ENCODE data around the gene TMEM30A. TPM values are rescaled to one million over a fixed set of nuclear protein-coding genes. Genes with fewer than 3 reads are reported as not detected.

TMEM30A gene
- total RNA-seq, 5 donors from 2014 or later (not counting 1 experiment from before 2014, with no cell fraction given): 43.4 to 67.6 (median 55.1) TPM

DNA sequence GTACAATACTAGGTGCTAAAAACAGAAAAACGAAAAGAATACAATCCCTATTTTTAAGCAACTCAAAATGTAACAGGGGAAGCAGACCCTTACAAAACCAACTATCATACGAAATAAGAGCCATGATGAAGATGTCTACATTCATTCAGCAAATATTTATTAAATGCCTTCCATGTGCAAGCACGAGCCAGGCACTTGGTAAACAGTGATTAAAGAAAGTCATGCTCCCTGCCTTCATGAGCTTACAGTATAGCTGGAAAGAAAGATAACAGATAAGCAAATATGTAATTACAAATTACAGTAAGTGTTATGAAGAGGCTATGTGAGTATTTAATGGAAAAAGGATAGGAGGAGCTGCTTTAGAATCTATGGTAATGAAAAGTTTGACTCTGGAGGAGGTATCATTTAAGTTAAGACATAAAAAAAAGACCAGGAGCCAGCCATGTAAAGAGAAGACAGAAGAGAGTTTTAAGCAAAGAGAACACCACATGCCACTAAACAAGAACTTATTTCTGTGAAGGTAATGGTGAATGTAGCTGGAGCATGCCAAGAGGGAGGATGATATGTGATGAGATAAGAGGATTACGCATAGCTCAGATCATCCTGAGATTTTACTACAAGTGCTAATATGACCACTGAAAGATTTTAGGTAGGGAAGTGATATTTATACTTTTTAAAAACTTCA lies 21.7 kb downstream of the TMEM30A start:
- no peak overlapping the region for H3K4me3 Mint-ChIP-seq
- no peaks in the 10 kb centered on the region for H3K27me3 Mint-ChIP-seq
- Histone ChIP-seq H3K36me3 (ENCODE audit: control insufficient read depth in 2 of 2, extremely low read depth in 1 of 2, insufficient read depth in 1 of 2, low read length in 1 of 2) (peaks cover 0 to 34% of the 10 kb centered on the region in 2 donors), H3K4me3 (ENCODE audit: control insufficient read depth in 1 of 2, extremely low read depth in 1 of 2, low read length in 1 of 2) (no peak overlapping the region), H3K27me3 (replicated peaks in 1 of 2; ENCODE audit: control insufficient read depth in 2 of 2, extremely low read depth in 1 of 2, insufficient read depth in 2 of 2, low read length in 1 of 2) (no peaks in the 10 kb centered on the region), H3K9me3 (no peaks in the 10 kb centered on the region), H3K27ac (ENCODE audit: low read length) (no peak overlapping the region), H3K4me1 (ENCODE audit: control insufficient read depth in 1 of 2, extremely low read depth in 1 of 2, insufficient read depth in 2 of 2, low read length in 2 of 2) (no peaks in the 10 kb centered on the region)
- POLR2A ChIA-PET: interaction anchor here in 1 of 2 donors (0.6 kb wide), 4 partner anchors 67 to 415 kb away, joined by 3 to 4 read pairs (median 4); no protein-coding TSS in a partner anchor
- 100% methylated on average over 1 of the region's 4 CpGs for WGBS (ENCODE audit: insufficient coverage)
- DNase-seq (no peak), ATAC-seq (replicated peaks in 1 of 4) (no peak)
- no peaks in the 10 kb centered on the region for H3K9me3 Mint-ChIP-seq
- no peak overlapping the region for H3K27ac Mint-ChIP-seq
- H3K36me3 Mint-ChIP-seq: peaks cover 28% of the 10 kb centered on the region
- H3K4me1 Mint-ChIP-seq: peaks cover 0 to 13% (median 13%) of the 10 kb centered on the region in 3 donors
- CTCF ChIA-PET: interaction anchor here in 1 of 2 donors (0.6 to 0.7 kb wide), 2 partner anchors 146 to 1631 kb away, joined by 3 to 4 read pairs; no protein-coding TSS in a partner anchor

DNA sequence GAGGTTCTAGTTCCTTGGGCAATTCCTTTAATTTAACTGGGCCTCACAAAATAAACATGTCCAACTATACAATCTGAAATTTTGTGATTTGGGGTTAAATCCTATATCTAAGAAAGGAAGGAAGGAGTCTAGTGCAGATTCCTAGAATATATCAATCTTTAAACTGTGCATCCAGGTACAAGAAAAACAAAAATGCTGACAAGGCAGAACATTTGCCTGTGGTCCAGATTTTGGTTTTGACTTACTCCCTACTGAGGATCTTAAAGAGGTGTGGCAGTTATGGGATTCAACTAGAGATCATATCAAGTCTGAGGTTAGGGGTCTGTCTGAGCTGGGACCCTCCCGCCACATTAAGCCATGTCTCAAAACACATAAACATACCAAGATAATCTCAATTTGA lies 23.3 kb downstream of the TMEM30A start:
- Mint-ChIP-seq H3K4me1 (peaks cover 0 to 3% (median 0%) of the 10 kb centered on the region in 3 donors), H3K4me3 (no peak overlapping the region), H3K9me3 (no peaks in the 10 kb centered on the region), H3K27me3 (no peaks in the 10 kb centered on the region), H3K27ac (no peak overlapping the region), H3K36me3 (peaks cover 39% of the 10 kb centered on the region)
- no peaks in the 10 kb centered on the region for H3K27me3 ChIP-seq (replicated peaks in 1 of 2; ENCODE audit: control insufficient read depth in 2 of 2, extremely low read depth in 1 of 2, insufficient read depth in 2 of 2, low read length in 1 of 2)
- no peaks in the 10 kb centered on the region for H3K9me3 ChIP-seq
- no peak overlapping the region for H3K27ac ChIP-seq (ENCODE audit: low read length)
- no peaks in the 10 kb centered on the region for H3K4me1 ChIP-seq (ENCODE audit: control insufficient read depth in 1 of 2, extremely low read depth in 1 of 2, insufficient read depth in 2 of 2, low read length in 2 of 2)
- peaks cover 0 to 34% of the 10 kb centered on the region in 2 donors for H3K36me3 ChIP-seq (ENCODE audit: control insufficient read depth in 2 of 2, extremely low read depth in 1 of 2, insufficient read depth in 1 of 2, low read length in 1 of 2)
- CTCF ChIA-PET: interaction anchor here (1.1 to 2.1 kb wide), 2 partner anchors 10 kb away, joined by 3 to 10 read pairs; no protein-coding TSS in a partner anchor
- POLR2A ChIA-PET: interaction anchor here in 1 of 2 donors (0.6 kb wide), 1 partner anchor 1583 kb away, joined by 3 read pairs; no protein-coding TSS in a partner anchor
- DNase-seq: no peak
- ATAC-seq (replicated peaks in 1 of 4): no peak
- WGBS (ENCODE audit: insufficient coverage): no CpG with 5 or more reads among the region's 1 CpG
- H3K4me3 ChIP-seq (ENCODE audit: control insufficient read depth in 1 of 2, extremely low read depth in 1 of 2, low read length in 1 of 2): no peak overlapping the region

DNA sequence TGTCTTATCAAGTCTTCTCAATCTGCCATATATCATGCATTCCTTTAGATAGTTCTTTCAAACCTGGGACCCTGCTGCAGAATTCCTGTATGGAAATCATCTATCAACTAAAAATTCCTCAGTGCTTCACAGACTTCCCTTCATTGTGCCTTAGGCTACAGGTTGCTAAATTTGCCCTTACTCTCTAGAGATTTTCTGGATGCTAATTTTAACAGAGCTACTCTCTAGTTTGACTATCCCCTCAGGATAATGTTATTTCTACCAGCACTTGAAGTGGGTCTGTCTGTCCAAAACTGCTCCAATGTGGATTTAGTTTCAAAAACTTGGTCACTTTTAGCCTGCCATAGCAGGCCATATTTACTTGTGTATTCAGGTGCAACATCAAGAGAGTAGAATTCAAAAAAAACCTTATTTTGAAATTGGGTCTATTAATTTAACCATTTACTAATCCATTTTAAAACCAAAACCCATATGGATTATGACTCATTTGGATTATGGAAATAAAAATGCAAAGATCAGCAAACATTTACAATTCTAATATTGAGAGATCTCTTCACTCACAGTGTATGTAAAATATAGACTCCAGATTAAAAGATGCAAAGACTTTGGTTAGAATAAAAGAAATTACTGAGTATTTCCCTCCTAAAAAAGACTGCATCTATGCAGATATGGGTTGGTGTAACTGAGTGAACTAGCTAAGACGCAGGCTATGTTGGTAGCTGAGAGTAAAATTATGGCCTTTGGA lies 27.1 kb downstream of the TMEM30A start:
- H3K36me3 ChIP-seq (ENCODE audit: control insufficient read depth in 2 of 2, extremely low read depth in 1 of 2, insufficient read depth in 1 of 2, low read length in 1 of 2): peaks cover 0 to 34% of the 10 kb centered on the region in 2 donors
- CTCF ChIA-PET: no interaction called here
- H3K9me3 ChIP-seq: no peaks in the 10 kb centered on the region
- WGBS (ENCODE audit: insufficient coverage): no CpG with 5 or more reads among the region's 1 CpG
- no peak overlapping the region for H3K4me3 ChIP-seq (ENCODE audit: control insufficient read depth in 1 of 2, extremely low read depth in 1 of 2, low read length in 1 of 2)
- no peaks in the 10 kb centered on the region for H3K4me1 ChIP-seq (ENCODE audit: control insufficient read depth in 1 of 2, extremely low read depth in 1 of 2, insufficient read depth in 2 of 2, low read length in 2 of 2)
- H3K27ac ChIP-seq (ENCODE audit: low read length): no peak overlapping the region
- H3K4me1 Mint-ChIP-seq: no peaks in the 10 kb centered on the region
- POLR2A ChIA-PET: no interaction called here
- H3K36me3 Mint-ChIP-seq: peaks cover 42% of the 10 kb centered on the region
- H3K27ac Mint-ChIP-seq: no peak overlapping the region
- H3K27me3 Mint-ChIP-seq: no peaks in the 10 kb centered on the region
- H3K27me3 ChIP-seq (replicated peaks in 1 of 2; ENCODE audit: control insufficient read depth in 2 of 2, extremely low read depth in 1 of 2, insufficient read depth in 2 of 2, low read length in 1 of 2): no peaks in the 10 kb centered on the region
- no peak overlapping the region for H3K4me3 Mint-ChIP-seq
- H3K9me3 Mint-ChIP-seq: no peaks in the 10 kb centered on the region
- ATAC-seq (replicated peaks in 1 of 4): no peak
- DNase-seq: no peak

DNA sequence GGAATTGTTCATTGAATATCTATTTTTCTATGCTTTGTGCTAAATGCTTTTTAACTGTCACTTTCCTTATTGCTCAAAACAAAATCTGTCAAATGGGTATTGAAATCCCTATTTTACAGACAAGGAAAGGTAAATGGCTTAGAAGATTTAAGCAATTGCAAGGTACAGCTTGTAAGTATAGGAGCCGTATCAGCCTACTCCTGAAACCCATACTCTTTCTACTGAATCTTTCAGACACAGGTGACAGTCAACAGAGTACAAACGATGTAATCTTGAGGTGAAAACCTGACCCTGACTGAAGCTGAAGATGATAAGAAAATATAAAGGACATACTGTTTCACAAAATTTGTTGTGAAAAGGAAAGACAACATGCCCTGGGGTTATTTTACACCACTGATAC lies 34.0 kb downstream of the TMEM30A start:
- ATAC-seq (replicated peaks in 1 of 4) (no peak), DNase-seq (no peak)
- no CpG with 5 or more reads among the region's 2 CpGs for WGBS (ENCODE audit: insufficient coverage)
- Mint-ChIP-seq H3K9me3 (no peaks in the 10 kb centered on the region), H3K27ac (no peak overlapping the region), H3K4me3 (no peak overlapping the region), H3K36me3 (peaks cover 6% of the 10 kb centered on the region), H3K27me3 (peaks cover 5 to 7% of the 10 kb centered on the region in 2 donors), H3K4me1 (peaks cover 0 to under 1% (median 0%) of the 10 kb centered on the region in 3 donors)
- no peak overlapping the region for H3K4me3 ChIP-seq (ENCODE audit: control insufficient read depth in 1 of 2, extremely low read depth in 1 of 2, low read length in 1 of 2)
- H3K27me3 ChIP-seq (replicated peaks in 1 of 2; ENCODE audit: control insufficient read depth in 2 of 2, extremely low read depth in 1 of 2, insufficient read depth in 2 of 2, low read length in 1 of 2): no peaks in the 10 kb centered on the region
- peaks cover 0 to 12% of the 10 kb centered on the region in 2 donors for H3K36me3 ChIP-seq (ENCODE audit: control insufficient read depth in 2 of 2, extremely low read depth in 1 of 2, insufficient read depth in 1 of 2, low read length in 1 of 2)
- CTCF ChIA-PET: interaction anchor here (1.1 to 1.7 kb wide), 2 partner anchors 17 kb away, joined by 4 to 5 read pairs; no protein-coding TSS in a partner anchor
- no peaks in the 10 kb centered on the region for H3K4me1 ChIP-seq (ENCODE audit: control insufficient read depth in 1 of 2, extremely low read depth in 1 of 2, insufficient read depth in 2 of 2, low read length in 2 of 2)
- no peak overlapping the region for H3K27ac ChIP-seq (ENCODE audit: low read length)
- POLR2A ChIA-PET: no interaction called here
- H3K9me3 ChIP-seq: no peaks in the 10 kb centered on the region

DNA sequence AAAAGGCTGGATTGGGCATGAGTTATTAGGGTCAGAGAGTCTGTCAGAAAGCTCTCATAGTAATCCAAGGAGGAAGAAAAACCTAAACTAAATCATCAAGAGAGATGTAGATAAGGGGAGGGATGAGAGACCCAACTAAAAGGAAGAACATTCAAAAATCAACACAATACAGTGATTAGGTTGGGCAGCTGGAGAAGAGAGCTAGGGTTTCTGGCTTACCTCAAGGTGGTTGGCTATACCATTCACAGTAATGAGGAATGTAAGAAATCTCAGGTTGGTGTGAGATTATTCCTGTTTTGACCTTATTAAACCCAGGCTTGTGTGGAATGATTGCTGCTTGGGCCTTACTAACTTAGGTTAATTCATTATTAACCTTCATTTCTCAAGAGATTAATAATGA lies 34.8 kb downstream of the TMEM30A start:
- Mint-ChIP-seq H3K27me3 (peaks cover 7 to 11% of the 10 kb centered on the region in 2 donors), H3K4me1 (peaks cover 0 to 4% (median 2%) of the 10 kb centered on the region in 3 donors), H3K27ac (no peak overlapping the region), H3K36me3 (peaks cover 4% of the 10 kb centered on the region), H3K9me3 (no peaks in the 10 kb centered on the region), H3K4me3 (no peak overlapping the region)
- POLR2A ChIA-PET: no interaction called here
- H3K9me3 ChIP-seq: no peaks in the 10 kb centered on the region
- H3K36me3 ChIP-seq (ENCODE audit: control insufficient read depth in 2 of 2, extremely low read depth in 1 of 2, insufficient read depth in 1 of 2, low read length in 1 of 2): peaks cover 0 to 4% of the 10 kb centered on the region in 2 donors
- no peak overlapping the region for H3K27ac ChIP-seq (ENCODE audit: low read length)
- peaks cover 0 to 5% of the 10 kb centered on the region in 2 experiments for H3K27me3 ChIP-seq (replicated peaks in 1 of 2; ENCODE audit: control insufficient read depth in 2 of 2, extremely low read depth in 1 of 2, insufficient read depth in 2 of 2, low read length in 1 of 2)
- H3K4me1 ChIP-seq (ENCODE audit: control insufficient read depth in 1 of 2, extremely low read depth in 1 of 2, insufficient read depth in 2 of 2, low read length in 2 of 2): no peaks in the 10 kb centered on the region
- DNase-seq (no peak), ATAC-seq (replicated peaks in 1 of 4) (no peak)
- CTCF ChIA-PET: interaction anchor here in 1 of 2 donors (1.7 kb wide), 1 partner anchor 17 kb away, joined by 5 read pairs; no protein-coding TSS in a partner anchor
- H3K4me3 ChIP-seq (ENCODE audit: control insufficient read depth in 1 of 2, extremely low read depth in 1 of 2, low read length in 1 of 2): no peak overlapping the region

DNA sequence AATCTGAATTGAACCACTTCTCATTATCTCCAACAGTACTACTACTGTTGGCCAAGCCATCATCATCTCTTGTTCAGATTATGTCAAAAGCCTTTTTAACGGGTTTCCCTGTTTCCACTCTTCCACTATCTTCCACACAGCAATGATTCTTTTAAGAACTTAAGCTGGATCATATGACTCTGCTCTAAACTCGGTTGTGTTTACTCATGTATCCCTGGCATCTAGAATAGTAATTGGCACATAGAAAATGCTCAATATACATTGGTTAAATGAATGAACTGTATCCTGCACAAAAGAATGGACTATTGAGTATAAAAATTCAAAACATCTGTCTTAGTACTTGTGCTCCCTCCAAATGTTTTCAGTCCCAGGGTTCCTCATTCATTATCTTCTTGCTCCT lies 38.2 kb downstream of the TMEM30A start:
- no peak overlapping the region for H3K4me3 Mint-ChIP-seq
- Histone ChIP-seq H3K27me3 (replicated peaks in 1 of 2; ENCODE audit: control insufficient read depth in 2 of 2, extremely low read depth in 1 of 2, insufficient read depth in 2 of 2, low read length in 1 of 2) (peaks cover 0 to 5% of the 10 kb centered on the region in 2 experiments), H3K36me3 (ENCODE audit: control insufficient read depth in 2 of 2, extremely low read depth in 1 of 2, insufficient read depth in 1 of 2, low read length in 1 of 2) (no peaks in the 10 kb centered on the region), H3K9me3 (no peaks in the 10 kb centered on the region), H3K4me3 (ENCODE audit: control insufficient read depth in 1 of 2, extremely low read depth in 1 of 2, low read length in 1 of 2) (no peak overlapping the region), H3K27ac (ENCODE audit: low read length) (no peak overlapping the region), H3K4me1 (ENCODE audit: control insufficient read depth in 1 of 2, extremely low read depth in 1 of 2, insufficient read depth in 2 of 2, low read length in 2 of 2) (peaks cover 0 to 18% of the 10 kb centered on the region in 2 experiments)
- peaks cover 19 to 25% (median 22%) of the 10 kb centered on the region in 3 donors for H3K4me1 Mint-ChIP-seq
- ChIA-PET POLR2A (no interaction called here), CTCF (interaction anchor here in 1 of 2 donors (1.0 kb wide), 1 partner anchor 20 kb away, joined by 3 read pairs; no protein-coding TSS in a partner anchor)
- 86% methylated on average over 1 of the region's 2 CpGs for WGBS (ENCODE audit: insufficient coverage)
- H3K27ac Mint-ChIP-seq: peak overlapping the region in 1 of 2 donors; percentile 28
- H3K27me3 Mint-ChIP-seq: peaks cover 7 to 13% of the 10 kb centered on the region in 2 donors
- H3K36me3 Mint-ChIP-seq: peaks cover 1% of the 10 kb centered on the region
- DNase-seq: no peak
- no peaks in the 10 kb centered on the region for H3K9me3 Mint-ChIP-seq
- ATAC-seq (replicated peaks in 1 of 4): no peak
